Activated CD4-positive, alpha-beta memory T cell treated with anti-CD3 and anti-CD28 coated beads for 36 hours (primary cell): ENCODE measurements around the gene RPS19. TPM values are rescaled to one million over a fixed set of nuclear protein-coding genes. Genes with fewer than 3 reads are reported as not detected.

Experiments used
- CTCF ChIA-PET: fragments of 350-600 bp; sonication (Branson Sonifier 250); formaldehyde crosslinking; loops from one replicate; lab custom pipeline; 2021; ENCODE audit warnings: antibody characterized with exemption, inconsistent platforms; lab: Charles Lee
- POLR2A ChIA-PET: fragments of 350-600 bp; sonication (Branson Sonifier 250); formaldehyde crosslinking; loops from one replicate; lab custom pipeline; 2021; ENCODE audit warnings: antibody characterized with exemption; lab: Charles Lee
- DNase-seq: peaks from one replicate; pipeline ENCODE4 v3.0.0-alpha.2; 2020
- H3K27ac Mint-ChIP-seq: one replicate; pipeline ENCODE4 v1.8.0; 2021; ENCODE audit warnings: mixed read lengths
- H3K27me3 Mint-ChIP-seq: one replicate; pipeline ENCODE4 v1.8.0; 2021; ENCODE audit warnings: mixed read lengths
- H3K36me3 Mint-ChIP-seq: one replicate; pipeline ENCODE4 v1.8.0; 2021; ENCODE audit warnings: mixed read lengths
- H3K4me1 Mint-ChIP-seq: one replicate; pipeline ENCODE4 v1.8.0; 2021; ENCODE audit warnings: low read depth, mixed read lengths
- H3K4me3 Mint-ChIP-seq: one replicate; pipeline ENCODE4 v1.8.0; 2021; ENCODE audit warnings: mild to moderate bottlenecking, mixed read lengths
- H3K9me3 Mint-ChIP-seq: one replicate; pipeline ENCODE4 v1.8.0; 2021; ENCODE audit warnings: mixed read lengths
- intact Hi-C: fragments of 100-400 bp; cut with micrococcal nuclease; formaldehyde crosslinking; loops from one replicate; pipeline ENCODE4 v1.15.1; 2023
- total RNA-seq, 2 experiments: library from RNA; stranded (reverse); gene quantifications; one replicate each; pipeline ENCODE4 v1.2.3, GENCODE V29; 2021

RPS19 gene
- total RNA-seq, 2 experiments from 2014 or later, result 3,181 to 3,314 TPM

GRCh38 chr19:41903193-41903953, 43.3 kb downstream of the RPS19 start:
- intact Hi-C loops, result no loop called here
- DNase-seq, result no peak
- H3K4me1 Mint-ChIP-seq, result peaks cover 17% of the 10 kb centered on the region
- ChIA-PET POLR2A (interaction anchor here (1.1 to 1.2 kb wide), 2 partner anchors 8 to 42 kb away, joined by 3 read pairs; no protein-coding TSS in a partner anchor), CTCF (interaction anchor here (1.2 kb wide), 1 partner anchor 25 kb away, joined by 4 read pairs; the partner anchor contains the start of gene ERFL)
- H3K9me3 Mint-ChIP-seq, result no peaks in the 10 kb centered on the region
- peaks cover 60% of the 10 kb centered on the region for H3K36me3 Mint-ChIP-seq
- no peak overlapping the region for H3K4me3 Mint-ChIP-seq
- H3K27ac Mint-ChIP-seq, result peak overlapping the region; percentile 42
- H3K27me3 Mint-ChIP-seq, result no peaks in the 10 kb centered on the region

GRCh38 chr19:41904118-41904870, 44.2 kb downstream of the RPS19 start:
- H3K27ac Mint-ChIP-seq, result no peak overlapping the region
- CTCF ChIA-PET, result interaction anchor here (1.2 kb wide), 1 partner anchor 24 kb away, joined by 4 read pairs; the partner anchor contains the start of gene ERFL

GRCh38 chr19:41905273-41906002, 45.4 kb downstream of the RPS19 start:
- ChIA-PET CTCF (no interaction called here), POLR2A (no interaction called here)
- no peak for DNase-seq
- peaks cover 16% of the 10 kb centered on the region for H3K4me1 Mint-ChIP-seq
- no peaks in the 10 kb centered on the region for H3K9me3 Mint-ChIP-seq
- H3K36me3 Mint-ChIP-seq, result peaks cover 46% of the 10 kb centered on the region
- H3K27me3 Mint-ChIP-seq, result no peaks in the 10 kb centered on the region
- no peak overlapping the region for H3K27ac Mint-ChIP-seq
- intact Hi-C loops, result no loop called here
- H3K4me3 Mint-ChIP-seq, result no peak overlapping the region

More at GRCh38 chr19:41904118-41904870, 44.2 kb downstream of the RPS19 start:
- Mint-ChIP-seq H3K36me3 (peaks cover 52% of the 10 kb centered on the region), H3K27me3 (no peaks in the 10 kb centered on the region), H3K4me3 (no peak overlapping the region), H3K4me1 (peaks cover 15% of the 10 kb centered on the region), H3K9me3 (no peaks in the 10 kb centered on the region)
- DNase-seq, result no peak
- intact Hi-C loops, result no loop called here
- POLR2A ChIA-PET, result no interaction called here

- Mint-ChIP-seq H3K4me1 (peaks cover 20% of the 10 kb centered on the region), H3K9me3 (no peaks in the 10 kb centered on the region), H3K4me3 (no peak overlapping the region), H3K27me3 (no peaks in the 10 kb centered on the region), H3K27ac (no peak overlapping the region), H3K36me3 (peaks cover 43% of the 10 kb centered on the region)
- no peak for DNase-seq
- CTCF ChIA-PET, result no interaction called here
- POLR2A ChIA-PET, result no interaction called here
- intact Hi-C loops, result no loop called here
These were observed 46.2 kb downstream of the RPS19 start for GRCh38 chr19:41906271-41906670.

GRCh38 chr19:41906916-41907680, 47.0 kb downstream of the RPS19 start:
- DNase-seq, result no peak
- Mint-ChIP-seq H3K4me1 (peaks cover 23% of the 10 kb centered on the region), H3K27me3 (peaks cover 7% of the 10 kb centered on the region), H3K36me3 (peaks cover 38% of the 10 kb centered on the region), H3K27ac (no peak overlapping the region), H3K4me3 (no peak overlapping the region), H3K9me3 (no peaks in the 10 kb centered on the region)
- ChIA-PET POLR2A (no interaction called here), CTCF (no interaction called here)
- intact Hi-C loops, result no loop called here

GRCh38 chr19:41907994-41908615, 48.0 kb downstream of the RPS19 start:
- Mint-ChIP-seq H3K27me3 (peaks cover 11% of the 10 kb centered on the region), H3K9me3 (no peaks in the 10 kb centered on the region), H3K36me3 (peaks cover 31% of the 10 kb centered on the region), H3K27ac (no peak overlapping the region), H3K4me3 (no peak overlapping the region), H3K4me1 (peaks cover 25% of the 10 kb centered on the region)
- no peak for DNase-seq
- ChIA-PET POLR2A (no interaction called here), CTCF (no interaction called here)
- intact Hi-C loops, result no loop called here

GRCh38 chr19:41908724-41909464, 48.8 kb downstream of the RPS19 start:
- Mint-ChIP-seq H3K36me3 (peaks cover 28% of the 10 kb centered on the region), H3K4me3 (no peak overlapping the region)
- POLR2A ChIA-PET, result no interaction called here

GRCh38 chr19:41909706-41910105, 49.7 kb downstream of the RPS19 start:
- ChIA-PET CTCF (no interaction called here), POLR2A (interaction anchor here (2.3 kb wide), 1 partner anchor 8 kb away, joined by 8 read pairs; no protein-coding TSS in a partner anchor)
- DNase-seq, result no peak
- no peaks in the 10 kb centered on the region for H3K9me3 Mint-ChIP-seq
- peaks cover 21% of the 10 kb centered on the region for H3K27me3 Mint-ChIP-seq
- no peak overlapping the region for H3K27ac Mint-ChIP-seq
- H3K4me1 Mint-ChIP-seq, result peaks cover 30% of the 10 kb centered on the region
- no peak overlapping the region for H3K4me3 Mint-ChIP-seq
- peaks cover 21% of the 10 kb centered on the region for H3K36me3 Mint-ChIP-seq
- intact Hi-C loops, result no loop called here

More at GRCh38 chr19:41908724-41909464, 48.8 kb downstream of the RPS19 start:
- H3K9me3 Mint-ChIP-seq, result no peaks in the 10 kb centered on the region
- DNase-seq, result no peak
- CTCF ChIA-PET, result no interaction called here
- intact Hi-C loops, result no loop called here
- no peak overlapping the region for H3K27ac Mint-ChIP-seq
- peaks cover 30% of the 10 kb centered on the region for H3K4me1 Mint-ChIP-seq
- peaks cover 16% of the 10 kb centered on the region for H3K27me3 Mint-ChIP-seq

- DNase-seq, result no peak
- peaks cover 14% of the 10 kb centered on the region for H3K36me3 Mint-ChIP-seq
- ChIA-PET CTCF (no interaction called here), POLR2A (interaction anchor here (2.3 kb wide), 1 partner anchor 9 kb away, joined by 8 read pairs; no protein-coding TSS in a partner anchor)
- H3K27ac Mint-ChIP-seq, result peak overlapping the region; percentile 6
- peaks cover 30% of the 10 kb centered on the region for H3K4me1 Mint-ChIP-seq
- H3K27me3 Mint-ChIP-seq, result peaks cover 21% of the 10 kb centered on the region
- H3K9me3 Mint-ChIP-seq, result no peaks in the 10 kb centered on the region
- H3K4me3 Mint-ChIP-seq, result no peak overlapping the region
- intact Hi-C loops, result no loop called here
These were observed 50.4 kb downstream of the RPS19 start for GRCh38 chr19:41910240-41910991.
